ENCODE measurements around the gene IMMP1L.

The IMMP1L gene

GRCh38 chr11:31474083-31474482, 35.3 kb downstream of the IMMP1L start:
- DNase-seq, result no peak

- no peak for DNase-seq
Measured at GRCh38 chr11:31464436-31464835, 45.0 kb downstream of the IMMP1L start.

- no peak for DNase-seq
Measured at GRCh38 chr11:31455177-31455576, 54.2 kb downstream of the IMMP1L start.

GRCh38 chr11:31450841-31451240, 58.6 kb downstream of the IMMP1L start:
- DNase-seq, result no peak

- no peak for DNase-seq
Measured at GRCh38 chr11:31449040-31449439, 60.4 kb downstream of the IMMP1L start.

- no peak for DNase-seq
Measured at GRCh38 chr11:31445621-31446020, 63.8 kb downstream of the IMMP1L start.

- DNase-seq, result no peak
Measured at GRCh38 chr11:31443802-31444201, 65.6 kb downstream of the IMMP1L start.

- no peak for DNase-seq
Measured at GRCh38 chr11:31442086-31442485, 67.3 kb downstream of the IMMP1L start.

- DNase-seq, result no peak
Measured at GRCh38 chr11:31441296-31441695, 68.1 kb downstream of the IMMP1L start.

GRCh38 chr11:31437742-31438435, 71.5 kb downstream of the IMMP1L start:
- no peak for DNase-seq

- DNase-seq, result no peak
Measured at GRCh38 chr11:31433851-31434250, 75.6 kb downstream of the IMMP1L start.

- no peak for DNase-seq
Measured at GRCh38 chr11:31424652-31425051, 84.8 kb downstream of the IMMP1L start.

GRCh38 chr11:31422703-31423102, 86.7 kb downstream of the IMMP1L start:
- DNase-seq, result no peak

GRCh38 chr11:31421820-31422219, 87.6 kb downstream of the IMMP1L start:
- no peak for DNase-seq

- DNase-seq, result no peak
Measured at GRCh38 chr11:31419669-31420068, 89.8 kb downstream of the IMMP1L start.

GRCh38 chr11:31419138-31419537, 90.3 kb downstream of the IMMP1L start:
- no peak for DNase-seq

- no peak for DNase-seq
Measured at GRCh38 chr11:31417816-31418215, 91.6 kb downstream of the IMMP1L start.

GRCh38 chr11:31417357-31417756, 92.1 kb downstream of the IMMP1L start:
- DNase-seq, result no peak

- DNase-seq, result no peak
Measured at GRCh38 chr11:31415435-31415834, 94.0 kb downstream of the IMMP1L start.

GRCh38 chr11:31414338-31414737, 95.1 kb downstream of the IMMP1L start:
- DNase-seq, result no peak

GRCh38 chr11:31412946-31413345, 96.5 kb downstream of the IMMP1L start:
- DNase-seq, result no peak

- DNase-seq, result no peak
Measured at GRCh38 chr11:31408201-31408600, 101.2 kb downstream of the IMMP1L start.

- no peak for DNase-seq
Measured at GRCh38 chr11:31404614-31405013, 104.8 kb downstream of the IMMP1L start.

GRCh38 chr11:31397239-31397834, 112.1 kb downstream of the IMMP1L start:
- DNase-seq, result peak in 1 of 2 donors; percentile 20

- DNase-seq, result no peak
Measured at GRCh38 chr11:31387379-31387778, 122.0 kb downstream of the IMMP1L start.
